ENCODE data around the gene RWDD4.

The RWDD4 gene

DNA sequence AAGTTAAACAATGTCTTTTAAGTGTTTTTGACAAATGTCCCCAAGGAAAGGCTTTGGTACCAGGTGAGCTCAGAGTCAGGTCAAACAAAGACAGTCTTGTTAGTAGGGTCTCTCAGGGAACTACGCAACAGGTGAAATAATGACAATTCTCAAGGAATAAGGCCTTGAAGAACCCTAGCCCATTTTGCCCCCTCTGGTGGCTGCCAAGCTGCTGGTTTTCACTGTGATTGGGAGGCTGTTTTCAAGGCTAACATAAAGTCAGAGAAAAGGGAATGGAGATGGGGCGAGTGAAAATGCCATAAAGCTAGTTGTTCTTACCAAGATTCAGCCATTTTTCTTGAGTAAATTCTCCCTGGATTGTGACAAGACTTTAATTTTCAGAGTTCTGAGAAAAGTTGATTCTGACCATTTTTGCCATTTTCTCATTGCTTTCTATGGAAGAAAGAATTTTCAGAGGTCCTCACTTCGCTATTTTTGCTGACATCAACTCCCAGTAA lies 58.7 kb downstream of the RWDD4 start:
- peak; percentile 31 for TF ChIP-seq CTCF (IDR thresholded peaks at IDR 0.05; ENCODE audit: poor library complexity, severe bottlenecking)
- DNase-seq (ENCODE audit: low spot score) (no peak), ATAC-seq (ENCODE audit: low read depth) (no peak)
- no peaks in the 10 kb centered on the region for H3K36me3 ChIP-seq (ENCODE audit: low read depth)
- no peaks in the 10 kb centered on the region for H3K4me1 ChIP-seq (ENCODE audit: insufficient read depth, poor library complexity, severe bottlenecking)
- H3K27me3 ChIP-seq (ENCODE audit: insufficient read depth, poor library complexity, severe bottlenecking), result no peaks in the 10 kb centered on the region
- no peak overlapping the region for H3K4me3 ChIP-seq (ENCODE audit: severe bottlenecking)
- no peak overlapping the region for H3K27ac ChIP-seq (ENCODE audit: poor library complexity, severe bottlenecking)
- H3K9me3 ChIP-seq (ENCODE audit: severe bottlenecking), result no peaks in the 10 kb centered on the region

GRCh38 chr4:183599690-183600089 lies 59.3 kb downstream of the RWDD4 start:
- Histone ChIP-seq H3K9me3 (ENCODE audit: severe bottlenecking) (no peaks in the 10 kb centered on the region), H3K27ac (ENCODE audit: poor library complexity, severe bottlenecking) (no peak overlapping the region), H3K4me3 (ENCODE audit: severe bottlenecking) (no peak overlapping the region), H3K4me1 (ENCODE audit: insufficient read depth, poor library complexity, severe bottlenecking) (no peaks in the 10 kb centered on the region), H3K36me3 (ENCODE audit: low read depth) (no peaks in the 10 kb centered on the region), H3K27me3 (ENCODE audit: insufficient read depth, poor library complexity, severe bottlenecking) (no peaks in the 10 kb centered on the region)
- TF ChIP-seq CTCF (IDR thresholded peaks at IDR 0.05; ENCODE audit: poor library complexity, severe bottlenecking), result no peak
- ATAC-seq (ENCODE audit: low read depth) (no peak), DNase-seq (ENCODE audit: low spot score) (no peak)

- H3K4me3 ChIP-seq (ENCODE audit: severe bottlenecking), result no peak overlapping the region
- no peaks in the 10 kb centered on the region for H3K4me1 ChIP-seq (ENCODE audit: insufficient read depth, poor library complexity, severe bottlenecking)
- no peaks in the 10 kb centered on the region for H3K36me3 ChIP-seq (ENCODE audit: low read depth)
- DNase-seq (ENCODE audit: low spot score) (no peak), ATAC-seq (ENCODE audit: low read depth) (no peak)
- no peaks in the 10 kb centered on the region for H3K27me3 ChIP-seq (ENCODE audit: insufficient read depth, poor library complexity, severe bottlenecking)
- H3K9me3 ChIP-seq (ENCODE audit: severe bottlenecking), result no peaks in the 10 kb centered on the region
- no peak for TF ChIP-seq CTCF (IDR thresholded peaks at IDR 0.05; ENCODE audit: poor library complexity, severe bottlenecking)
- H3K27ac ChIP-seq (ENCODE audit: poor library complexity, severe bottlenecking), result no peak overlapping the region
Observed at GRCh38 chr4:183599284-183599683, 59.7 kb downstream of the RWDD4 start.

DNA sequence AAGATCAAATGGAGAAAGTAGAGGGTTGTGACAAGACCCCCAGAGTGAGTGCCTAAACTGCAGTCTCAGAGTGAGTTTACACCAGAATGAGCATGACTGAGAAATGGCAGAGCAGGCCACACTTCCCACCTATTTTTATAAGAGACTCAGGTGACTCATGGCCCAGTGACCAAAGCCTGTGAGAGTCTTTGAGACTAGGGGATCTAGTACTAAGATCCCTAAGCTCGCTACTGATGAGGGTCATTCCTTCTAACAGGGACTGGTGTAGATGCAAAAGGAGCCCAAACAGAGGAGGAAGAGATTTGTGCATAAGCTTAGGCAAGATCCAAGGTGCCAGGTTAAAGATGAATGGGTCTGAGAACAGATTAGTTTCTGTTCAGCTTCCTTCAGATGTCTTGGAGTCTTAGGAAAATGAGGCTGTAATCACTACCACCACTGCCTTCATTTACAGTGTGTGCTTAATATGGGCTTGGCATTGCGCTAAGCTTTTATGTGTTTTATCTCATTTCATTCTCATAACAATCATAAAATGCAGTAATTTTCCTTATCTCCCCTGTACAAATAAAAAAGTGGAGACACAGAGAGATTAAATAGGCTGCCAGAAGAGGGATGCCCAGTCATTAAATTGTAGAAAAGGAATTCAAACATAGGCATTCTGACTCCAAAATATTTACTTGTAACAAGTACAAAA lies 62.8 kb downstream of the RWDD4 start:
- H3K36me3 ChIP-seq (ENCODE audit: low read depth), result no peaks in the 10 kb centered on the region
- H3K4me1 ChIP-seq (ENCODE audit: insufficient read depth, poor library complexity, severe bottlenecking), result no peaks in the 10 kb centered on the region
- no peak overlapping the region for H3K4me3 ChIP-seq (ENCODE audit: severe bottlenecking)
- ATAC-seq (ENCODE audit: low read depth), result no peak
- H3K9me3 ChIP-seq (ENCODE audit: severe bottlenecking), result no peaks in the 10 kb centered on the region
- H3K27me3 ChIP-seq (ENCODE audit: insufficient read depth, poor library complexity, severe bottlenecking), result no peaks in the 10 kb centered on the region
- TF ChIP-seq CTCF (IDR thresholded peaks at IDR 0.05; ENCODE audit: poor library complexity, severe bottlenecking), result no peak
- DNase-seq (ENCODE audit: low spot score), result no peak
- H3K27ac ChIP-seq (ENCODE audit: poor library complexity, severe bottlenecking), result no peak overlapping the region

- H3K27me3 ChIP-seq (ENCODE audit: insufficient read depth, poor library complexity, severe bottlenecking), result no peaks in the 10 kb centered on the region
Observed at GRCh38 chr4:183594823-183595222, 64.2 kb downstream of the RWDD4 start.

More at GRCh38 chr4:183594823-183595222, 64.2 kb downstream of the RWDD4 start:
- no peak for TF ChIP-seq CTCF (IDR thresholded peaks at IDR 0.05; ENCODE audit: poor library complexity, severe bottlenecking)
- Histone ChIP-seq H3K9me3 (ENCODE audit: severe bottlenecking) (no peaks in the 10 kb centered on the region), H3K27ac (ENCODE audit: poor library complexity, severe bottlenecking) (no peak overlapping the region), H3K4me3 (ENCODE audit: severe bottlenecking) (no peak overlapping the region), H3K4me1 (ENCODE audit: insufficient read depth, poor library complexity, severe bottlenecking) (no peaks in the 10 kb centered on the region), H3K36me3 (ENCODE audit: low read depth) (no peaks in the 10 kb centered on the region)
- DNase-seq (ENCODE audit: low spot score) (no peak), ATAC-seq (ENCODE audit: low read depth) (no peak)
